Astrocyte (in vitro differentiated cells and primary cell): ENCODE results near the gene BLACAT1.

ENCODE experiments used
- CTCF ChIP-seq: IDR thresholded peaks from 2 replicates; pipeline ENCODE4 v1.5.1; 2011; ENCODE audit warnings: low read depth, mild to moderate bottlenecking, inconsistent platforms, low read length, moderate library complexity; ENCODE audit not compliant: insufficient read depth
- EZH2 ChIP-seq: IDR thresholded peaks from 2 replicates; pipeline ENCODE4 v1.6.1; 2012; ENCODE audit warnings: mild to moderate bottlenecking, low read length, inconsistent platforms; ENCODE audit not compliant: insufficient read depth

- TF ChIP-seq CTCF (no peak), EZH2 (no peak)
Observed at GRCh38 chr1:205491794-205492193, 35.9 kb upstream of the BLACAT1 start.
